GM18520 (cell line): ENCODE data around the gene BCAS3.
"Not testable (repeated sequence)": the region's sequence is repeated elsewhere in the genome, so short reads cannot be mapped to it uniquely, and the experiment has no call there.

Experiments
- ATAC-seq: cut with Tn5 transposase; IDR thresholded peaks from one replicate; pipeline ENCODE4 v1.9.1; 2021; ENCODE audit not compliant: unreplicated experiment

The BCAS3 gene

GRCh38 chr17:60671482-60671881, 6.2 kb upstream of the BCAS3 start:
- ATAC-seq: no peak

GRCh38 chr17:60674637-60675036, 3.0 kb upstream of the BCAS3 start:
- ATAC-seq: not testable (repeated sequence)

DNA sequence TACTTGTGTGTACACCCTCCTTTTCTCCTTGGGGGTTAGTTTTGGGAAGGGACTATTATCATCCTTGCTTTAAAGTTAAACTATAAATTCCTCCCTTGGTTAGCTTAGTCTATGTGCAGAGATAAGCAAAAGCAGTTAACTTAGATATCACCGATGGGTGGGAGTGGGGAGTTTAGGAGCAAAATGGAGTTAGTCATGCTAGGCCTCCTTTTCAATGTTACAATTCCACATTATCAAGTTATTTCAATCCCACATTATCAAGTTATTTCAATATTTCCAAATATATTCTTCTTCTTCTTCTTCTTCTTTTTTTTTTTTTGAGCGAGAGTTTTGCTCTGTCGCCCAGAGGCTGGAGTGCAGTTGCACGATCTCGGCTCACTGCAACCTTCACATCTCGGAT, 1.7 kb upstream of the BCAS3 start:
- ATAC-seq: no peak

- no peak for ATAC-seq
These were observed 818 bp upstream of the BCAS3 start for GRCh38 chr17:60676758-60677307.

DNA sequence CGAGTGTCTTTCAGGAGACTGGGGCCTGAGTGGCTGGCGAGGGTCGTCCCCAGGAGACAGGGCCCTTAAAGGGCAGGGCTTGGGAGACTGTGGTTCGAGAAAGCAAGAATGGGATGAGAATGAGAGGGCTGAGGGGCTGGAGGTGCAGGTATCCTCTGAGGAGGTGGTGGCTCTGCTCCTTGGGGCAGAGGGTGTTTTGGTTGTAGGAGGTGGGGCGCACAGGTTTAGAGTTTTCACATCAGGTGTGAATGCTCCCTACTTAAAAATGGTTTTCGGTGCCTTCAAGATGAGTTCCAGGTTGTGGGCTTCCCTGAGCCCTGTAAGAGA, 430 bp downstream of the BCAS3 start:
- no peak for ATAC-seq

DNA sequence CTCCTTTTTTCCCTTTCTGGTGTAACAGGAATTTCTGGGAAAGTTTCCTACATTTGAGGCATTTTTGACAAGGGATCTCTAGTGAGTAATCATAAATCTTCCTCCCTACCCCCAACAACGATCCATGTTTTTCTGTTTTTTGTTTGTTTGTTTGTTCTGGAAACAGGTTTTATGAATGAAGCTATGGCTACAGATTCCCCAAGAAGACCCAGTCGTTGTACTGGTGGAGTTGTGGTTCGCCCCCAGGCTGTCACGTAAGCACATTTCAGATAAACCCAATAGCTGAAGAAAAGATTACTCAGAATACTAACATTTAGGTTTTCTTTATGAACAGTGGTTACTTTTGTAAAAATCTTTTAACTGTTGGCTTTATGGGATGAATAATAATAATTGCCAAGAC, 1.6 kb downstream of the BCAS3 start:
- no peak for ATAC-seq

DNA sequence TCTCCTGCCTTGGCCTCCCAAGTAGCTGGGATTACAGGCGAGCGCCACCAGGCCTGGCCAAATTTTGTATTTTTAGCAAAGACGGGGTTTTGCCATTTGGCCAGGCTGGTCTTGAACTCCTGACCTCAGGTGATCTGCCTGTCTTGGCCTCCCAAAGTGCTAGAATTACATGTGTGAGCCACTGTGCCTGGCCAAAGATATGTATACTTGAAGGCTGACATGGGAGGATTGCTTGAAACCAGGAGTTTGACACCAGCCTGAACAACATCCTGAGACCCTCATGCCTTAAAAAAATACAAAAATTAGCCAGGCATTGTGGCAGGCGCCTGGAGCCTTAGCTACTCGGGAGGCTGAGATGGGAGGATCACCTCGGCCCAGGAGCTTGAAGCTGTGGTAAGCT, 3.1 kb downstream of the BCAS3 start:
- no peak for ATAC-seq

DNA sequence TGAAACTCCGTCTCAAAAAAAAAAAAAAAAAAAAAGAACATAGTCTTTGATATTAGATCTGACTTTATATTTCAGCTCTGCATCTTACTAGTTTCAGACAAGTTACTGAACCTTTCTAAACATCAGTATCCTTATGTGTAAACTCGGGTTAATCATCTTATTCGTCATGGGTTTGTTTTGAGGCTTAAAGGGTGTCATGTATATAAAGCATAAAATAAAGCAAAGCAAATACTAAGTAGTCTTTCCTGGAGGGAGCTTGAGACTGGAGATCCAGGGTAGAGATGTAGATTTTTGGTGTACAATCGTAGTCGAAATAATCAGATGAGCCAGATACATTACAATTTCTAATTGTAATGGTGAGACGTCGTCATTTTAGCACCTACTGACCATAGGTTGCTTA, 7.8 kb downstream of the BCAS3 start:
- no peak for ATAC-seq

DNA sequence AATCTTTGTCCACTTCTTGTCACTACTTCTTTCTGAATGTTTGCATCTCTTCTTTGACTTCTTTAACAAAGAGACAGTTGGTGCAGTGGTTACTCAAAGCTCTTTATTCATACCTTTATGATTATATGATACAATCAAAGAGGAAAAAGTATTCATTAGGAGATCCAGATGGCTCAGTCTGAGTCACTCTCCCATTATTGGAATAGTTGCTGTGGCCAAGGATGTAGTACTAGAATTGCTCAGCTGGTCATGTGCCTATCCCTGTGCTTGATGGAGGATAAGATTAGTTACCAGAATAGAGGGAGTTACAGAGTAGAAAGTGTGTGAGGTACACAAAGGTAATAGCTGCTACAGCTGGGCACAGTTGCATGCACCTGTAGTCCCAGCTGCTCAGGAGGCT, 18.3 kb downstream of the BCAS3 start:
- no peak for ATAC-seq

DNA sequence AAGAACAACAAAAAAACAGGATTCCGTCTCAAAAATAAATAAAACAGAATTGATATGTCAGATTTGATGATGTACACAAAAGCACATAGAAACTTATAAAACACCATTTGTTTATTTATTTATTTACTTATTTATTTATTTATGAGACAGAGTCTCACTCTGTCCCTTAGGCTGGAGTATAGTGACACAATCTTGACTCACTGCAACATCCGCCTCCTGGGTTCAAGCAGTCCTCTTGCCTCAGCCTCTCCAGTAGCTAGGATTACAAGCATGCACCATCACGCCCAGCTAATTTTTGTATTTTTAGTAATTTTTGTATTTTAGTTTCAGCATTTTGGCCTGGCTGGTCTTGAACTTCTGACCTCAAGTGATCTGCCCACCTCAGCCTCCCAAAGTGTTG, 21.4 kb downstream of the BCAS3 start:
- ATAC-seq: no peak

GRCh38 chr17:60704170-60704569, 26.5 kb downstream of the BCAS3 start:
- ATAC-seq: no peak

DNA sequence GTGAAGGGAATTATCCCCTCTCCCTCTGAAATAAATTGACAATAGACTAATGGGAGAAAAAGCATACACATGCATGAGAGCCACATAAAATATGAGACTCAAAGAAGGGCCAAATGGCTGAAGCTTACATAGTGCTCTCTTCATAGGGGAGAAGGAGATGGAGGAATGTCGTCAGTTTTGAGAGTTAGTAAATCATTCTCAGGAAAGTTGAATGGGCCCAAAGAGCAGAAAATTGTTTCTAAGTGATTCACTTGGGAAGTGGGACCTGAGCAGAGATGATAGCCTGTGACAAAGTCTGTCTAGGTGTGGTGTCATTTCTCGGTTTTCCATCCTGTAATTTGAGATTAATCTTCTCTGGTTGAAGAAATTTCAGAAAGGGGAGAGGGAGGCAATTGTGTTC, 35.0 kb downstream of the BCAS3 start:
- ATAC-seq: no peak

- no peak for ATAC-seq
These were observed 36.0 kb downstream of the BCAS3 start for GRCh38 chr17:60713608-60714007.

DNA sequence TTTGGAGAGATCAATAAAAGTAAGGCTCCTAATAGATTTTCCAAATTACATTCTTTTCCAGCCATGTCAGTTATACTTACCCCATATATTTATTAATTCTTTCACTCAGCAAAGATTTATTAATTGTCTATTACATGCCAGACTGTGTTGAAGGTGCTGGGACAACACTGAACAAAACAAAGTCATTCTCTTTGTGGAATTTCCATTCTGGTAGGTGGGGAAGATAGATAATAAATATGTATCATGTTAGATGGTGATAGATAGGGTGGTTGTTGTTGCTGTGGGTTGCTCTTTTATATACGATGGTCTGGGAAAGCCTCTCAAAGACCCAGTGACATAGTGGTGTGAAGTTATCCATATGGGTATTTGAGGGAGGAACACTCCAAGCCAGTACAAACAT, 39.1 kb downstream of the BCAS3 start:
- no peak for ATAC-seq

DNA sequence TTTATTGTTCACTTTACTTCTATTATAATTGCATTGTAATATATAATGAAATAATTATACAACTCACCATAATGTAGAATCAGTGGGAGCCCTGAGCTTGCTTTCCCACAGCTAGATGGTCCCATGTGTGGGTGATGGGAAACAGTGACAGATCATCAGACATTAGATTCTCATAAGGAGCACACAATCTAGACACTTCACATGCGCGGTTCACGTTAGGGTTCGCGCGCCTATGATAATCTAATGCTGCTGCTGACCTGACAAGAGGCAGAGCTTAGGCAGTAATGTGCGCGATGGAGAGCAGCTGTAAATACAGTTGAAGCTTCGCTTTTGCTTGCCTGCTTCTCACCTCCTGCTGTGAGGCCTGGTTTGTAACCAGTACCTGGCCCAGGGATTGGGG, 40.2 kb downstream of the BCAS3 start:
- ATAC-seq: no peak

- ATAC-seq: no peak
These were observed 43.3 kb downstream of the BCAS3 start for GRCh38 chr17:60720763-60721531.

- ATAC-seq: no peak
These were observed 47.0 kb downstream of the BCAS3 start for GRCh38 chr17:60724647-60725046.

- no peak for ATAC-seq
These were observed 52.2 kb downstream of the BCAS3 start for GRCh38 chr17:60729854-60730253.

DNA sequence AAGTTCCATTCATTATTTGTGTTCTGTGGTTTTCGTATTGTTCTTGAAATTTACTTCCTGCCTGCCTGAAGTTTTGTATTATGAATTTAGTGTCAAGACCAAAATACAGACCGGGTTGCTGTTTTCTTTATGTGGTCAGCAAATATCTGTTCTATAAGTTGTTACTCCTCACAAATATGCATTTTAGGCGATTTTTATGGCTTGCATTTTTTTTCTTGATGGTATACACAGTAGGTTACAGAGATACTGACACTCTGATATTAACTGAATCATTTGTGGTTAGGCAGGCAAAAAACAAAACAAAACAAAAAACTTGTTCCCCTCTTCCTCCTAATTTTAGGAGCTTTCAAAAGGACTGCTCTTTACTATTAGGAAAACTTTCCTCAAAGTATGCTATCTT, 52.6 kb downstream of the BCAS3 start:
- no peak for ATAC-seq

GRCh38 chr17:60738287-60738686, 60.6 kb downstream of the BCAS3 start:
- ATAC-seq: no peak

GRCh38 chr17:60740584-60740983, 62.9 kb downstream of the BCAS3 start:
- ATAC-seq: no peak

DNA sequence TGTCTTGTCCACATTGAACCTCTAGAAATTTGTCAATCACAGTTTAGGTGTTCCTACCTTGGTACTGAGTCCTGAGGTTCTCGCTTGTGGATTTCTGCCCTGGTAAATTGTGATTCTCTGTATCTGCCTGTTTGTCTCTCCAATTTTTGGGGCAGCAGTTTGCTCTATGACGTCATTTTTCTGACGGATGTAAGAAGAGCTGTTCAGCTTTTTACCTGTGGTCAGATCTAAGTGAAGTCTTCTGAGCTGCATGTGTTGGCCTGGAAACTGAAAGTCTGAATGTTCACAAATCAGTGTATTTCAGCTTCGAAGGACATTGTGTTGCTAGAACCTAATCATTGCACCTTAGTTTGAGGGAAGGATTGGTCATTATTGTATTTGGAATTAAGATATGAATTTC, 63.4 kb downstream of the BCAS3 start:
- ATAC-seq: no peak

- ATAC-seq: no peak
These were observed 65.6 kb downstream of the BCAS3 start for GRCh38 chr17:60743282-60743681.
